SK-N-SH (cell line): ENCODE results near the gene CGB7. TPM values are rescaled to one million over a fixed set of nuclear protein-coding genes. Genes with fewer than 3 reads are reported as not detected.
"Not testable (repeated sequence)": the region's sequence is repeated elsewhere in the genome, so short reads cannot be mapped to it uniquely, and the experiment has no call there.

Experiments
- CTCF ChIA-PET: fragments of 300-600, 350-600 bp; formaldehyde crosslinking; extraction: SDS; loops from one replicate; lab custom pipeline; 2021; lab: Yijun Ruan, JAX
- POLR2A ChIA-PET: fragments of 350-600 bp; sonication (Branson Sonifier 250); formaldehyde crosslinking; extraction: SDS; loops from one replicate; lab custom pipeline; 2020; ENCODE audit warnings: antibody characterized with exemption, inconsistent platforms; lab: Yijun Ruan, JAX
- DNase-seq: peaks from one replicate; pipeline ENCODE4 v3.0.0; 2012
- H2AFZ ChIP-seq: fragments of 200-600 bp; sonication (generic); 2 replicates; pipeline ENCODE4 v1.8.1; 2016; ENCODE audit warnings: antibody characterized with exemption, mild to moderate bottlenecking, low read depth
- H3F3A ChIP-seq: fragments of 200-600 bp; sonication (generic); replicated peaks from 2 replicates; pipeline ENCODE3; 2016; ENCODE audit warnings: antibody characterized with exemption, mild to moderate bottlenecking; ENCODE audit not compliant: insufficient read depth
- H3K27ac ChIP-seq, 2 experiments: fragments of 200-500 bp in 1 of 2; fragments of 200-600 bp in 1 of 2; sonication (Bioruptor generic) in 1 of 2; sonication (generic), shearing (Covaris generic) in 1 of 2; 2 replicates each; pipeline versions ENCODE4 v1.5.1 to v1.6.1; 2014 to 2016; ENCODE audit warnings: low read depth in 2 of 2, inconsistent platforms in 1 of 2, low read length in 1 of 2, mild to moderate bottlenecking in 1 of 2, mixed read lengths in 1 of 2
- H3K27me3 ChIP-seq: fragments of 200-600 bp; sonication (generic), shearing (Covaris generic); 2 replicates; pipeline ENCODE4 v1.6.1; 2016; ENCODE audit warnings: mixed run types; ENCODE audit not compliant: insufficient read depth
- H3K36me3 ChIP-seq, 2 experiments: fragments of 200-500 bp in 1 of 2; fragments of 200-600 bp in 1 of 2; sonication (Bioruptor generic) in 1 of 2; sonication (generic) in 1 of 2; replicated peaks in 1 of 2; 2 replicates each; pipeline versions ENCODE3 to v1.5.1; 2014 to 2016; ENCODE audit warnings: low read length in 1 of 2, mild to moderate bottlenecking in 1 of 2; ENCODE audit not compliant: insufficient read depth in 2 of 2, control insufficient read depth in 1 of 2
- H3K4me1 ChIP-seq, 2 experiments: fragments of 200-500 bp in 1 of 2; fragments of 200-600 bp in 1 of 2; sonication (Bioruptor generic) in 1 of 2; sonication (generic), shearing (Covaris generic) in 1 of 2; 2 replicates each; pipeline versions ENCODE4 v1.5.1 to v1.6.1; 2014 to 2016; ENCODE audit warnings: low read depth in 1 of 2, low read length in 1 of 2, mixed run types in 1 of 2; ENCODE audit not compliant: insufficient read depth in 2 of 2, control insufficient read depth in 1 of 2
- H3K4me2 ChIP-seq: fragments of 200-600 bp; sonication (generic), shearing (Covaris generic); 2 replicates; pipeline ENCODE4 v1.6.1; 2017; ENCODE audit warnings: mixed run types
- H3K4me3 ChIP-seq, 2 experiments: fragments of 200-500 bp in 1 of 2; fragments of 200-600 bp in 1 of 2; sonication (Bioruptor generic) in 1 of 2; sonication (generic), shearing (Covaris generic) in 1 of 2; 2 replicates each; pipeline versions ENCODE4 v1.5.1 to v1.8.1; 2014 to 2016; ENCODE audit warnings: low read depth in 2 of 2, inconsistent platforms in 1 of 2, low read length in 1 of 2, mild to moderate bottlenecking in 1 of 2, mixed read lengths in 1 of 2, moderate library complexity in 1 of 2
- H3K79me2 ChIP-seq: fragments of 200-600 bp; sonication (generic); 2 replicates; pipeline ENCODE4 v1.8.1; 2017; ENCODE audit warnings: mild to moderate bottlenecking; ENCODE audit not compliant: insufficient read depth
- H3K9ac ChIP-seq: fragments of 200-600 bp; sonication (generic); 2 replicates; pipeline ENCODE4 v1.6.1; 2017; ENCODE audit warnings: mixed run types
- H3K9me2 ChIP-seq: fragments of 200-600 bp; sonication (generic); 2 replicates; pipeline ENCODE4 v1.6.1; 2017; ENCODE audit warnings: mixed run types
- H3K9me3 ChIP-seq: fragments of 200-600 bp; sonication (generic); 2 replicates; pipeline ENCODE4 v1.6.1; 2017; ENCODE audit warnings: mixed run types, mild to moderate bottlenecking, moderate library complexity
- H4K20me1 ChIP-seq: fragments of 200-600 bp; sonication (generic); 2 replicates; pipeline ENCODE4 v1.6.1; 2017; ENCODE audit warnings: mild to moderate bottlenecking, mixed run types; ENCODE audit not compliant: insufficient read depth
- CTCF ChIP-seq: fragments of 200-600 bp; sonication (generic); IDR thresholded peaks from 2 replicates; pipeline ENCODE4 v1.6.1; 2017; ENCODE audit warnings: antibody characterized with exemption, mild to moderate bottlenecking, moderate library complexity
- FOSL2 ChIP-seq: IDR thresholded peaks from 2 replicates; pipeline ENCODE4 v1.4.0; 2012; ENCODE audit warnings: low read depth, mild to moderate bottlenecking, moderate library complexity, borderline replicate concordance
- JUND ChIP-seq: IDR thresholded peaks from 2 replicates; pipeline ENCODE4 v1.4.0; 2012
- TCF12 ChIP-seq: IDR thresholded peaks from 2 replicates; pipeline ENCODE4 v1.4.0; 2012
- WGBS: methylation state at CpG from one replicate; pipeline ENCODE4 v1.1.6; 2017; ENCODE audit warnings: low lambda C conversion rate; 5-methylcytosine and 5-hydroxymethylcytosine counted together
- polyA plus RNA-seq, 3 experiments: library from polyadenylated mRNA; depleted of rRNA; stranded (reverse); fragments of >200 nt; gene quantifications; 2 replicates each; pipeline ENCODE4 v1.2.3, GENCODE V29; 2012

The CGB7 gene
- polyA plus RNA-seq, 1 of the 3 experiments (the other 2 are of a cell fraction), result 2.0 TPM

- H3K9me3 ChIP-seq, H4K20me1 ChIP-seq, H3K4me3 ChIP-seq, DNase-seq, H3K27me3 ChIP-seq, CTCF ChIA-PET, H3K9ac ChIP-seq, H3K9me2 ChIP-seq, H3K79me2 ChIP-seq, H3F3A ChIP-seq, POLR2A ChIA-PET, H3K4me1 ChIP-seq, H3K36me3 ChIP-seq: not testable (repeated sequence)
- 0 out of 2 replicates have a peak overlapping the region, but pooled peaks have one; percentile 11 for H2AFZ ChIP-seq
- WGBS, result 29% methylated on average over 20 of the region's 26 CpGs
- peak overlapping the region in 1 of 2 experiments; percentile 50; a peak in 1 of 4 replicates for H3K27ac ChIP-seq
- 0 out of 2 replicates have a peak, but pooled peaks have one; percentile 11 for TF ChIP-seq JUND
- TF ChIP-seq FOSL2, result peak; percentile 42; the same call in 1 of the 2 replicates
- peak; percentile 8; the same call in 1 of the 2 replicates for TF ChIP-seq TCF12
- peak overlapping the region; percentile 52 for H3K4me2 ChIP-seq
Observed at GRCh38 chr19:49038557-49039276, 18.8 kb downstream of the CGB7 start.

- DNase-seq, H4K20me1 ChIP-seq, H3F3A ChIP-seq, H3K36me3 ChIP-seq, H3K9ac ChIP-seq, H3K79me2 ChIP-seq, H2AFZ ChIP-seq, H3K4me2 ChIP-seq, H3K9me3 ChIP-seq, H3K9me2 ChIP-seq, H3K4me3 ChIP-seq, POLR2A ChIA-PET, H3K27me3 ChIP-seq, H3K4me1 ChIP-seq, CTCF ChIA-PET, H3K27ac ChIP-seq: not testable (repeated sequence)
- WGBS, result 84% methylated on average over 6 of the region's 8 CpGs
Observed at GRCh38 chr19:49038111-49038510, 19.4 kb downstream of the CGB7 start.

- H3K4me1 ChIP-seq, CTCF ChIA-PET, H3K36me3 ChIP-seq, H3K4me3 ChIP-seq, H3K27me3 ChIP-seq, H3F3A ChIP-seq, H3K4me2 ChIP-seq, H3K9ac ChIP-seq: not testable (repeated sequence)
- WGBS, result 64% methylated on average over 18 of the region's 18 CpGs
- DNase-seq, result peak; percentile 50
- TF ChIP-seq CTCF, result peak; percentile 52
- TF ChIP-seq, all 33 proteins: peak for 1; not testable (repeated sequence) for 32
- H2AFZ ChIP-seq, H3K9me3 ChIP-seq, H3K27ac ChIP-seq, H4K20me1 ChIP-seq, POLR2A ChIA-PET, H3K79me2 ChIP-seq, H3K9me2 ChIP-seq: not testable (repeated sequence)
Observed at GRCh38 chr19:49036815-49037214, 20.7 kb downstream of the CGB7 start, which contains the start of gene CGB1. Gene CGB1, minus strand, starts transcription at chr19:49036895. Its CDS starts 184 bp downstream, at chr19:49036711.
